Stimulated activated CD8-positive, alpha-beta memory T cell treated with anti-CD3 and anti-CD28 coated beads, Interleukin-15, amount 100 ng/mL, for 24 hours (primary cell): ENCODE measurements around the gene CYP2W1.
A peak's percentile ranks its signal among the peaks of the same experiment; 100 is the strongest.
"Not testable (repeated sequence)": the region's sequence is repeated elsewhere in the genome, so short reads cannot be mapped to it uniquely, and the experiment has no call there.

Experiments used
- DNase-seq: peaks from one replicate; pipeline ENCODE4 v3.0.0-alpha.2; 2020; ENCODE audit warnings: low read depth

CYP2W1 gene

GRCh38 chr7:951881-952547, 31.0 kb upstream of the CYP2W1 start:
- no peak for DNase-seq

- DNase-seq, result no peak
Observed at GRCh38 chr7:952548-953441, 30.2 kb upstream of the CYP2W1 start.

GRCh38 chr7:953547-954327, 29.2 kb upstream of the CYP2W1 start:
- no peak for DNase-seq

- peak; percentile 33 for DNase-seq
Observed at GRCh38 chr7:954330-955238, 28.4 kb upstream of the CYP2W1 start, which contains the start of gene ADAP1. ADAP1 (minus strand) TSS chr7:954680; CDS start chr7:954477, 203 bp downstream.

- no peak for DNase-seq
Observed at GRCh38 chr7:956031-956430, 26.9 kb upstream of the CYP2W1 start.

- DNase-seq, result no peak
Observed at GRCh38 chr7:957418-958220, 25.4 kb upstream of the CYP2W1 start.

GRCh38 chr7:958221-959200, 24.5 kb upstream of the CYP2W1 start:
- DNase-seq, result no peak

GRCh38 chr7:959271-959670, 23.7 kb upstream of the CYP2W1 start:
- DNase-seq, result no peak

GRCh38 chr7:959740-960139, 23.2 kb upstream of the CYP2W1 start:
- DNase-seq, result not testable (repeated sequence)

- no peak for DNase-seq
Observed at GRCh38 chr7:960269-960871, 22.6 kb upstream of the CYP2W1 start.

- DNase-seq, result not testable (repeated sequence)
Observed at GRCh38 chr7:960972-961371, 22.0 kb upstream of the CYP2W1 start.

- DNase-seq, result no peak
Observed at GRCh38 chr7:961546-962400, 21.2 kb upstream of the CYP2W1 start.

- no peak for DNase-seq
Observed at GRCh38 chr7:962401-963081, 20.4 kb upstream of the CYP2W1 start.

- DNase-seq, result no peak
Observed at GRCh38 chr7:963236-964078, 19.5 kb upstream of the CYP2W1 start.

- DNase-seq, result no peak
Observed at GRCh38 chr7:964401-965231, 18.4 kb upstream of the CYP2W1 start.
